ENCODE data around the gene PHACTR1. TPM values are rescaled to one million over a fixed set of nuclear protein-coding genes. Genes with fewer than 3 reads are reported as not detected.

Gene PHACTR1
- total and polyA plus RNA-seq, 9 of the 15 experiments (the other 6 are each of a cell fraction or from before 2014, with no cell fraction given): 11.5 to 32.6 (median 22.0) TPM

DNA sequence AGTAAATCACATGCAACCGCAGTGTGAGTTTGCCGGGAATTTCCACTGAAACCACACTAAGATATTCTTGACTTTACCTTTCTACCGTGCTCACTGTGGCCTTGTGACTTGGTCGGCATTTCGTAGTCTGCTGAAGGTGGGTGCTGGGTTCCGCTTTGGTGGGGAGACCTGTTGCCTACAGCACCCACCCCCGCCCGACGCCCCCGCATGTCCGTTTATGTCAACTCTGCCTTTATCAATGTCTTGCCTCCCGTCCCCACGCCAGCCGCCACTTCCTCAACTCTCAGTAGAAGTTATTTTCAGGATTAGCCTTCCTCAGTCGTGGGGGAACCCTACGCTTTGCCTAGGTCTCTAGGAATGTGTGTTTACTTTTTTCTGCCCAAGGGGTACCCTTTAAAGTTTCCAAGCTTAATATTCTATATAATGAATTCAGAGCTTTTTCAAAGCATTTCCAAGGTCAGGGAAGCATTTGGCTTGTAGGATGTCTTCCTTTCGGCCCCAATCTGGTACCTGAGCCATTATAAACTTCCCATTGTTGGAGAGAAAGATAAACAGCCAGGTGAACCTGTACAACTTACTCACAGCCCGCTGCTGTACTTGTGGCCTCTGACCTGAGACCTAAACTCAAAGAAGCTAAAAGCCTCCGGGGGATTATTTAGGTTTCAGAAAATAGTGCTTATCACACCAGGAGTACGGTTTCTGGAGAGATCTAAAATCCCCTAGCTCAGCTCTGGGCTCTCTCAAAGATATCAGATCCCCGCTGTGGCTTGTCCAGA lies 557.6 kb downstream of the PHACTR1 start (continued):
- TF ChIP-seq, protein P1, sequence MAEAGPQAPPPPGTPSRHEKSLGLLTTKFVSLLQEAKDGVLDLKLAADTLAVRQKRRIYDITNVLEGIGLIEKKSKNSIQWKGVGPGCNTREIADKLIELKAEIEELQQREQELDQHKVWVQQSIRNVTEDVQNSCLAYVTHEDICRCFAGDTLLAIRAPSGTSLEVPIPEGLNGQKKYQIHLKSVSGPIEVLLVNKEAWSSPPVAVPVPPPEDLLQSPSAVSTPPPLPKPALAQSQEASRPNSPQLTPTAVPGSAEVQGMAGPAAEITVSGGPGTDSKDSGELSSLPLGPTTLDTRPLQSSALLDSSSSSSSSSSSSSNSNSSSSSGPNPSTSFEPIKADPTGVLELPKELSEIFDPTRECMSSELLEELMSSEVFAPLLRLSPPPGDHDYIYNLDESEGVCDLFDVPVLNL (CRISPR knock-in tag; IDR thresholded peaks at IDR 0.05; ENCODE audit: low read depth): no peak
- TF ChIP-seq TSC22D4 (tag; IDR thresholded peaks at IDR 0.05): no peak
- TF ChIP-seq NR3C1 (CRISPR knock-in tag; IDR thresholded peaks at IDR 0.05): no peak
- TF ChIP-seq, protein P2, sequence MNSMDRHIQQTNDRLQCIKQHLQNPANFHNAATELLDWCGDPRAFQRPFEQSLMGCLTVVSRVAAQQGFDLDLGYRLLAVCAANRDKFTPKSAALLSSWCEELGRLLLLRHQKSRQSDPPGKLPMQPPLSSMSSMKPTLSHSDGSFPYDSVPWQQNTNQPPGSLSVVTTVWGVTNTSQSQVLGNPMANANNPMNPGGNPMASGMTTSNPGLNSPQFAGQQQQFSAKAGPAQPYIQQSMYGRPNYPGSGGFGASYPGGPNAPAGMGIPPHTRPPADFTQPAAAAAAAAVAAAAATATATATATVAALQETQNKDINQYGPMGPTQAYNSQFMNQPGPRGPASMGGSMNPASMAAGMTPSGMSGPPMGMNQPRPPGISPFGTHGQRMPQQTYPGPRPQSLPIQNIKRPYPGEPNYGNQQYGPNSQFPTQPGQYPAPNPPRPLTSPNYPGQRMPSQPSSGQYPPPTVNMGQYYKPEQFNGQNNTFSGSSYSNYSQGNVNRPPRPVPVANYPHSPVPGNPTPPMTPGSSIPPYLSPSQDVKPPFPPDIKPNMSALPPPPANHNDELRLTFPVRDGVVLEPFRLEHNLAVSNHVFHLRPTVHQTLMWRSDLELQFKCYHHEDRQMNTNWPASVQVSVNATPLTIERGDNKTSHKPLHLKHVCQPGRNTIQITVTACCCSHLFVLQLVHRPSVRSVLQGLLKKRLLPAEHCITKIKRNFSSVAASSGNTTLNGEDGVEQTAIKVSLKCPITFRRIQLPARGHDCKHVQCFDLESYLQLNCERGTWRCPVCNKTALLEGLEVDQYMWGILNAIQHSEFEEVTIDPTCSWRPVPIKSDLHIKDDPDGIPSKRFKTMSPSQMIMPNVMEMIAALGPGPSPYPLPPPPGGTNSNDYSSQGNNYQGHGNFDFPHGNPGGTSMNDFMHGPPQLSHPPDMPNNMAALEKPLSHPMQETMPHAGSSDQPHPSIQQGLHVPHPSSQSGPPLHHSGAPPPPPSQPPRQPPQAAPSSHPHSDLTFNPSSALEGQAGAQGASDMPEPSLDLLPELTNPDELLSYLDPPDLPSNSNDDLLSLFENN (IDR thresholded peaks at IDR 0.05; ENCODE audit: low read depth in 2 of 2, low read length in 2 of 2): peak in 1 of 2 experiments; percentile 86; a peak in 2 of 4 replicates
- no peak; the same call in 1 of the 2 replicates for TF ChIP-seq CBX1 (IDR thresholded peaks at IDR 0.05; ENCODE audit: low read depth)
- TF ChIP-seq, protein P3, sequence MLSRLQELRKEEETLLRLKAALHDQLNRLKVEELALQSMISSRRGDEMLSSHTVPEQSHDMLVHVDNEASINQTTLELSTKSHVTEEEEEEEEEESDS (CRISPR knock-in tag; IDR thresholded peaks at IDR 0.05): no peak
- TF ChIP-seq HMG20B (CRISPR knock-in tag; IDR thresholded peaks at IDR 0.05): no peak
- TF ChIP-seq SPI1 (IDR thresholded peaks at IDR 0.05; ENCODE audit: borderline replicate concordance, low read depth, low read length): peak; percentile 96
- peak; percentile 49; the same call in 1 of the 2 replicates for TF ChIP-seq PML (IDR thresholded peaks at IDR 0.05; ENCODE audit: low read length)
- peak; percentile 53; the same call in 1 of the 2 replicates for TF ChIP-seq MTA1 (IDR thresholded peaks at IDR 0.05; ENCODE audit: borderline replicate concordance)
- no peak for TF ChIP-seq ZNF668 (CRISPR knock-in tag; IDR thresholded peaks at IDR 0.05)
- peak; percentile 62 for TF ChIP-seq JUN (IDR thresholded peaks at IDR 0.05; ENCODE audit: borderline replicate concordance, low read depth, low read length)
- TF ChIP-seq JUN (CRISPR knock-in tag; IDR thresholded peaks at IDR 0.05; ENCODE audit: borderline replicate concordance): no peak
- TF ChIP-seq CREBBP (IDR thresholded peaks at IDR 0.05; ENCODE audit: low read depth, low read length): no peak
- TF ChIP-seq CHD1 (IDR thresholded peaks at IDR 0.05; ENCODE audit: low read length): no peak
- TF ChIP-seq XRCC5 (IDR thresholded peaks at IDR 0.05; ENCODE audit: low read depth, low read length): no peak
- TF ChIP-seq ZNF239 (CRISPR knock-in tag; IDR thresholded peaks at IDR 0.05): no peak
- TF ChIP-seq, protein P4, sequence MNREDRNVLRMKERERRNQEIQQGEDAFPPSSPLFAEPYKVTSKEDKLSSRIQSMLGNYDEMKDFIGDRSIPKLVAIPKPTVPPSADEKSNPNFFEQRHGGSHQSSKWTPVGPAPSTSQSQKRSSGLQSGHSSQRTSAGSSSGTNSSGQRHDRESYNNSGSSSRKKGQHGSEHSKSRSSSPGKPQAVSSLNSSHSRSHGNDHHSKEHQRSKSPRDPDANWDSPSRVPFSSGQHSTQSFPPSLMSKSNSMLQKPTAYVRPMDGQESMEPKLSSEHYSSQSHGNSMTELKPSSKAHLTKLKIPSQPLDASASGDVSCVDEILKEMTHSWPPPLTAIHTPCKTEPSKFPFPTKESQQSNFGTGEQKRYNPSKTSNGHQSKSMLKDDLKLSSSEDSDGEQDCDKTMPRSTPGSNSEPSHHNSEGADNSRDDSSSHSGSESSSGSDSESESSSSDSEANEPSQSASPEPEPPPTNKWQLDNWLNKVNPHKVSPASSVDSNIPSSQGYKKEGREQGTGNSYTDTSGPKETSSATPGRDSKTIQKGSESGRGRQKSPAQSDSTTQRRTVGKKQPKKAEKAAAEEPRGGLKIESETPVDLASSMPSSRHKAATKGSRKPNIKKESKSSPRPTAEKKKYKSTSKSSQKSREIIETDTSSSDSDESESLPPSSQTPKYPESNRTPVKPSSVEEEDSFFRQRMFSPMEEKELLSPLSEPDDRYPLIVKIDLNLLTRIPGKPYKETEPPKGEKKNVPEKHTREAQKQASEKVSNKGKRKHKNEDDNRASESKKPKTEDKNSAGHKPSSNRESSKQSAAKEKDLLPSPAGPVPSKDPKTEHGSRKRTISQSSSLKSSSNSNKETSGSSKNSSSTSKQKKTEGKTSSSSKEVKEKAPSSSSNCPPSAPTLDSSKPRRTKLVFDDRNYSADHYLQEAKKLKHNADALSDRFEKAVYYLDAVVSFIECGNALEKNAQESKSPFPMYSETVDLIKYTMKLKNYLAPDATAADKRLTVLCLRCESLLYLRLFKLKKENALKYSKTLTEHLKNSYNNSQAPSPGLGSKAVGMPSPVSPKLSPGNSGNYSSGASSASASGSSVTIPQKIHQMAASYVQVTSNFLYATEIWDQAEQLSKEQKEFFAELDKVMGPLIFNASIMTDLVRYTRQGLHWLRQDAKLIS (CRISPR knock-in tag; IDR thresholded peaks at IDR 0.05): peak; percentile 71; the same call in 1 of the 2 replicates
- TF ChIP-seq ZNF316 (IDR thresholded peaks at IDR 0.05): peak; percentile 60
